CD4-positive, alpha-beta T cell (primary cell): ENCODE data around the gene PANX2. TPM values are rescaled to one million over a fixed set of nuclear protein-coding genes. Genes with fewer than 3 reads are reported as not detected.

ENCODE experiments used
- ATAC-seq: fragments of 200-7000 bp; cut with Tn5 transposase; one replicate; pipeline ENCODE4 v1.10.0; 2022; ENCODE audit warnings: mild to moderate bottlenecking; ENCODE audit not compliant: poor library complexity
- CTCF ChIA-PET: fragments of 350-600 bp; sonication (Branson Sonifier 250); formaldehyde crosslinking; loops from one replicate; lab custom pipeline; 2021; ENCODE audit warnings: antibody characterized with exemption, inconsistent platforms; lab: Charles Lee
- POLR2A ChIA-PET: fragments of 350-600 bp; sonication (Branson Sonifier 250); formaldehyde crosslinking; loops from one replicate; lab custom pipeline; 2021; ENCODE audit warnings: antibody characterized with exemption, inconsistent platforms; lab: Charles Lee
- DNase-seq, 14 experiments: peaks; one replicate each; pipeline ENCODE4 v3.0.0-alpha.2; 2013 to 2020; ENCODE audit warnings: mixed read lengths in 2 of 14
- H3K27ac ChIP-seq, 2 donors: one replicate each; pipeline versions ENCODE4 v1.5.1 to v1.7.0; 2013; ENCODE audit warnings: low read length in 2 of 2, low read depth in 1 of 2, mild to moderate bottlenecking in 1 of 2
- H3K27me3 ChIP-seq, 2 experiments: 1 replicate in 1 of 2; 2 replicates in 1 of 2; pipeline versions ENCODE4 v1.6.1 to v1.7.0; 2013; ENCODE audit warnings: low read length in 2 of 2, control low read depth in 1 of 2, mild to moderate bottlenecking in 1 of 2, moderate library complexity in 1 of 2; ENCODE audit not compliant: insufficient read depth in 2 of 2, control insufficient read depth in 1 of 2
- H3K36me3 ChIP-seq: one replicate; pipeline ENCODE4 v1.6.1; 2013; ENCODE audit warnings: low read length, control low read depth; ENCODE audit not compliant: insufficient read depth
- H3K4me1 ChIP-seq: one replicate; pipeline ENCODE4 v1.6.1; 2013; ENCODE audit warnings: low read length, control low read depth; ENCODE audit not compliant: insufficient read depth
- H3K4me3 ChIP-seq: one replicate; pipeline ENCODE4 v1.5.1; 2013; ENCODE audit warnings: mild to moderate bottlenecking, low read length, moderate library complexity
- H3K9me3 ChIP-seq, 2 experiments: 1 replicate in 1 of 2; 2 replicates in 1 of 2; pipeline versions ENCODE4 v1.6.1 to v1.7.0; 2013; ENCODE audit warnings: low read length in 2 of 2, mild to moderate bottlenecking in 2 of 2, control low read depth in 1 of 2, moderate library complexity in 1 of 2; ENCODE audit not compliant: control insufficient read depth in 1 of 2, insufficient read depth in 1 of 2
- H3K27ac Mint-ChIP-seq: one replicate; pipeline ENCODE4 v1.8.0; 2020; ENCODE audit warnings: mixed read lengths
- H3K27me3 Mint-ChIP-seq: one replicate; pipeline ENCODE4 v1.8.0; 2021; ENCODE audit warnings: mixed read lengths
- H3K36me3 Mint-ChIP-seq: one replicate; pipeline ENCODE4 v1.8.0; 2021; ENCODE audit warnings: low read depth, mixed read lengths
- H3K4me1 Mint-ChIP-seq: one replicate; pipeline ENCODE4 v1.8.0; 2021; ENCODE audit warnings: low read depth, mixed read lengths
- H3K4me3 Mint-ChIP-seq: one replicate; pipeline ENCODE4 v1.8.0; 2020; ENCODE audit warnings: mild to moderate bottlenecking, mixed read lengths
- H3K9me3 Mint-ChIP-seq: one replicate; pipeline ENCODE4 v1.8.0; 2020; ENCODE audit warnings: mixed read lengths
- CTCF ChIP-seq: fragments of 200-600 bp; IDR thresholded peaks from one replicate; pipeline ENCODE4 v1.8.0; 2022; ENCODE audit warnings: antibody characterized with exemption, mild to moderate bottlenecking
- intact Hi-C, 2 experiments: fragments of 100-400 bp; cut with DNase I in 1 of 2; cut with micrococcal nuclease in 1 of 2; formaldehyde crosslinking; loops; one replicate each; pipeline versions ENCODE4 v1.15.1 to v1.9.0; 2023 to 2025; cut with DNase I, micrococcal nuclease
- total RNA-seq, 174 experiments: library from RNA in 2 of 174; stranded (reverse) in 2 of 174; gene quantifications; one replicate each; pipeline ENCODE4 v1.2.3 and lab custom pipeline; 2021 to 2026

Gene PANX2
- total RNA-seq, 2 experiments from 2014 or later, result 0.11 to 0.16 TPM

GRCh38 chr22:50219800-50220602 lies 49.5 kb downstream of the PANX2 start:
- DNase-seq, result no peak
- no peak overlapping the region for H3K4me3 ChIP-seq
- ChIA-PET POLR2A (no interaction called here), CTCF (no interaction called here)
- Mint-ChIP-seq H3K9me3 (no peaks in the 10 kb centered on the region), H3K27me3 (no peaks in the 10 kb centered on the region), H3K4me1 (no peaks in the 10 kb centered on the region), H3K4me3 (no peak overlapping the region), H3K27ac (no peak overlapping the region), H3K36me3 (peaks cover 78% of the 10 kb centered on the region)
- TF ChIP-seq CTCF, result no peak
- intact Hi-C loops, result no loop called here
- peaks cover 74% of the 10 kb centered on the region for H3K36me3 ChIP-seq
- no peak for ATAC-seq
- H3K4me1 ChIP-seq, result no peaks in the 10 kb centered on the region
- no peak overlapping the region for H3K27ac ChIP-seq
- no peaks in the 10 kb centered on the region for H3K9me3 ChIP-seq
- no peaks in the 10 kb centered on the region for H3K27me3 ChIP-seq

DNA sequence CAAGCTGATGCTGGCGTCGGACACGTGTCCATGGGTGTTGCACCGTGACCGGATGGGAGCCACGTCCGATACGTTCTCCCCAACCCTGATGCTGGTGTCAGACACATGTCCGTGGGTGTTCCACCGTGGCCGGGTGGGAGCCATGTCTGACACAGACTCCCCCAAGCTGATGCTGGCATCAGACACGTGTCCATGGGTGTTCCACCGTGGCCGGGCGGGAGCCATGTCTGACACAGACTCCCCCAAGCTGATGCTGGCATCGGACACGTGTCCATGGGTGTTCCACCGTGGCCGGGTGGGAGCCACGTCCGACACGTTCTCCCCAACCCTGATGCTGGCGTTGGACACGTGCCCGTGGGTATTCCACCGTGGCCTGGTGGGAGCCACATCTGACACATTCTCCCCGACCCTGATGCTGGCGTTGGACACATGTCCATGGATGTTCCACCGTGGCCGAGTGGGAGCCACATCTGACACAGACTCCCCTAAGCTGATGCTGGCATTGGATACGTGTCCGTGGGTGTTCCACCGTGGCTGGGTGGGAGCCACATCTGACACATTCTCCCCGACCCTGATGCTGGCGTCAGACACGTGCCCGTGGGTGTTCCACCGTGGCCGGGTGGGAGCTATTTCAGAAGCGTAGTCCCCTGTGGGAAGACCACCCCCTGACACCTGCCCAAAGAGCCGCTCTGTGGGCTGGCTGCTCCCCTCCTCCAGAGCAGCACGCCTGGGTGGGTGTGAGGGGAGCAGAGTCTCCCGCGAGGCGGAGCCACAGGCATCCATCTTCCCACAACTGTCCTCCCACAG lies 50.3 kb downstream of the PANX2 start:
- Histone ChIP-seq H3K27me3 (no peaks in the 10 kb centered on the region), H3K4me1 (no peaks in the 10 kb centered on the region), H3K27ac (no peak overlapping the region), H3K4me3 (no peak overlapping the region), H3K36me3 (peaks cover 76% of the 10 kb centered on the region), H3K9me3 (no peaks in the 10 kb centered on the region)
- Mint-ChIP-seq H3K4me1 (no peaks in the 10 kb centered on the region), H3K36me3 (peaks cover 76% of the 10 kb centered on the region), H3K27me3 (no peaks in the 10 kb centered on the region), H3K27ac (no peak overlapping the region), H3K9me3 (no peaks in the 10 kb centered on the region), H3K4me3 (no peak overlapping the region)
- ChIA-PET CTCF (no interaction called here), POLR2A (interaction anchor here (0.9 kb wide), 1 partner anchor 30 kb away, joined by 4 read pairs; no protein-coding TSS in a partner anchor)
- DNase-seq (peak in 1 of 14 experiments; percentile 25), ATAC-seq (no peak)
- TF ChIP-seq CTCF, result no peak
- intact Hi-C loops, result no loop called here

GRCh38 chr22:50221410-50222300 lies 51.1 kb downstream of the PANX2 start:
- H3K4me1 ChIP-seq, result no peaks in the 10 kb centered on the region
- H3K9me3 ChIP-seq, result no peaks in the 10 kb centered on the region
- Mint-ChIP-seq H3K4me3 (no peak overlapping the region), H3K36me3 (peaks cover 76% of the 10 kb centered on the region), H3K4me1 (no peaks in the 10 kb centered on the region), H3K9me3 (no peaks in the 10 kb centered on the region), H3K27me3 (no peaks in the 10 kb centered on the region), H3K27ac (no peak overlapping the region)
- no peaks in the 10 kb centered on the region for H3K27me3 ChIP-seq
- H3K4me3 ChIP-seq, result no peak overlapping the region
- intact Hi-C loops, result no loop called here
- ATAC-seq, result no peak
- ChIA-PET POLR2A (interaction anchor here (0.9 kb wide), 1 partner anchor 31 kb away, joined by 4 read pairs; no protein-coding TSS in a partner anchor), CTCF (no interaction called here)
- DNase-seq, result peak in 1 of 14 experiments; percentile 40
- no peak for TF ChIP-seq CTCF
- H3K27ac ChIP-seq, result no peak overlapping the region
- H3K36me3 ChIP-seq, result peaks cover 75% of the 10 kb centered on the region
